Suppressor macrophage treated with lipopolysaccharide for 4 hours (primary cell): Measurements from ENCODE around the gene BPTF.
"Not testable (repeated sequence)": the region's sequence is repeated elsewhere in the genome, so short reads cannot be mapped to it uniquely, and the experiment has no call there.

ENCODE experiments used
- DNase-seq: peaks from one replicate; pipeline ENCODE4 v3.0.0-alpha.2; 2020

BPTF gene

GRCh38 chr17:68015081-68015723, 189.9 kb downstream of the BPTF start:
- no peak for DNase-seq

DNA sequence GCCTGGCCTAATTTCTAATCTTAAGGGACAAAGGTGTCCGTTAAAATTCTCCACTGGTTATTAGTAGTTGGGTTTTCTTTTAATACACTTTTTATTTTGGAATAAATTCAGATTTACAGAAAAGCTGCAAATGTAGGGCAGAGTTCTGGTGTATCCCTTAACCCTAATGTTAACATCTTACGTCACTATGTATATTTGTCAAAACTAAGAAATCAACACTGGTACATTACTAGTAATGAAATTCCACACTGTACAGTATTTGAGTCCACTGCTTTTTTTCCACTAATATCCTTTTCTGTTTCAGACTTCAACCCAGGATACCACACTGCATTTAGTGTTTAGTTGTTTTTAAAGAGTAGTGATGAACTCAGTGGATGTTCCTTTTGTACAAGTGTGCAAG, 191.5 kb downstream of the BPTF start:
- DNase-seq = no peak

- DNase-seq = not testable (repeated sequence)
Measured at GRCh38 chr17:68018493-68018892, 193.2 kb downstream of the BPTF start.

DNA sequence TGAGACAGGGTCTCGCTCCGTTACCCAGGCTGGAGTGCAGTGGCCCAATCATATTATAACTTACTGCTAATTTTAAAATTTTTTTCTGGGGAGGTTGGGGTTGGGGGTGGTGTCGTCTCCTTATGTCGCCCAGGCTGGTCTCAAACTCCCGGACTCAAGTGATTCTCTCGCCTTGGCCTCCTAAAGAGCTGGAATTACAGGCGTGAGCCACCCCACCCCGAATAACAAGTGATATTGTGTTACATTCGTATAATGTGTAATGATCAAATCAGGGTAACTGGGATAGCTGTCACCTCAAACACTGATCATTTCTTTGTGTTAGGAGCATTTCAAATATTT, 194.0 kb downstream of the BPTF start:
- no peak for DNase-seq

GRCh38 chr17:68019675-68020408, 194.5 kb downstream of the BPTF start:
- DNase-seq = peak; percentile 99

- DNase-seq = no peak
Measured at GRCh38 chr17:68020409-68020756, 195.1 kb downstream of the BPTF start.

DNA sequence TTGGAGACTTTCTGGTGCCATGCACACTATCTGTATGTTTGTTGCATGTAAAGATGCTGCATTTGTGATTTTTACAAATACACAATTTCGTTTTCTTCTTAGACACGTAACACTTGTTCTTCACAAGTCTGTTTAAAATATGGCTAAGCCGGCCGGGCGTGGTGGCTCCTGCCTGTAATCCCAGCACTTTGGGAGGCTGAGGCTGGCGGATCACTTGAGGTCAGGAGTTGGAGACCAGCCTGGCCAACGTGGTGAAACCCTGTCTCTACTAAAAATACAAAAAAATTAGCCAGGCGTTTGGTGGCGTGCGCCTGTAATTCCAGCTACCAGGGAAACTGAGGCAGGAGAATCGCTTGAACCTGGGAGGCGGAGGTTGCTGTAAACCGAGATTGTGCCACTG, 195.5 kb downstream of the BPTF start:
- DNase-seq = not testable (repeated sequence)

GRCh38 chr17:68021963-68022362, 196.7 kb downstream of the BPTF start:
- no peak for DNase-seq

DNA sequence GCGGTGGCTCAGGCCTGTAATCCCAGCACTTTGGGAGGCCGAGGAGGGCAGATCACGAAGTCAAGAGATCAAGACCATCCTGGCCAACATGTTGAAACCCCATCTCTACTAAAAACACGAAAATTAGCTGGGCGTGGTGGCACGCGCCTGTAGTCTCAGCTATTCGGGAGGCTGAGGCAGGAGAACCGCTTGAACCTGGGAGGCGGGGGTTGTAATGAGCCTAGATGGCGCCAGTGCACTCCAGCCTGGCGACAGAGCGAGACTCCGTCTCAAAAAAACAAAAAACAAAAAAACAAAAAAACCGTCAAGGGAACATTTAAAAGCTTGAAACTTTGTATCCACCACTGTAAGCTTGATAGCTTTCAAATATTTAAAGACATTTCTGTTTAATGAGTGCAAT, 197.2 kb downstream of the BPTF start:
- not testable (repeated sequence) for DNase-seq

GRCh38 chr17:68029512-68030215, 204.4 kb downstream of the BPTF start:
- DNase-seq = no peak
